ENCODE measurements around the gene RNF114. TPM values are rescaled to one million over a fixed set of nuclear protein-coding genes. Genes with fewer than 3 reads are reported as not detected.

Gene RNF114
- total and polyA plus RNA-seq, 4 donors = 30.9 to 87.9 (median 40.9) TPM

DNA sequence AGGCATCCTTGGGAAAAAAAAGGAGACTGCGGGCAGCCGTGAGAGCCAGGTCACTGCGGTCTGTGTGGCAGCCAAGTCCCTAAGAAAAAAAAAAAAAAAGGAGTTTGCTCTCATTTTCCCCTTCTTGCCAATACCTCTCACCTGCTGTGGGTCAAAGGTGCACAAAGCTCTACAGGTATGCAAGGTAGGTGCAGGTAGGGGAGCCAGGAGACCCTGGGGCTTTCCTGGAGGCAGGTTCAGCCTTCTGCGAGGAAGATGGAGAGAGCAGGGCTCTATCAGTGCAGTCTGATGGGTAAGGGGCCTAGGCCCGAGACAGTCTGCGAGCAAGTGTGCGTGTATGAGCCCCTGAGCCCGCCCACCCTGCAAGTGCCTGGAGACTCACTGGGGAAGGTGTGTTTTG, 34.3 kb downstream of the RNF114 start:
- no peak overlapping the region for H3K9ac ChIP-seq (ENCODE audit: low read depth in 1 of 2, low read length in 2 of 2)
- DNase-seq (ENCODE audit: low spot score) = no peak
- WGBS = 91% methylated on average over 8 of the region's 8 CpGs

More for the DNA sequence above, 34.3 kb downstream of the RNF114 start:
- no peak overlapping the region for H3K4me3 ChIP-seq (ENCODE audit: low read depth in 1 of 3, low read length in 3 of 3)
- no peaks in the 10 kb centered on the region for H3K36me3 ChIP-seq (ENCODE audit: control insufficient read depth in 4 of 4, insufficient read depth in 3 of 4, low read depth in 1 of 4, low read length in 3 of 4)
- no peak overlapping the region for H3K27ac ChIP-seq (ENCODE audit: low read depth in 1 of 2, low read length in 2 of 2)
- no peaks in the 10 kb centered on the region for H3K9me3 ChIP-seq (ENCODE audit: control insufficient read depth in 4 of 4, low read length in 3 of 4)
- H3K27me3 ChIP-seq (ENCODE audit: control insufficient read depth in 4 of 4, insufficient read depth in 4 of 4, low read length in 3 of 4) = no peaks in the 10 kb centered on the region
- no peak for TF ChIP-seq HNF4G (IDR thresholded peaks at IDR 0.05)
- TF ChIP-seq, protein P1, sequence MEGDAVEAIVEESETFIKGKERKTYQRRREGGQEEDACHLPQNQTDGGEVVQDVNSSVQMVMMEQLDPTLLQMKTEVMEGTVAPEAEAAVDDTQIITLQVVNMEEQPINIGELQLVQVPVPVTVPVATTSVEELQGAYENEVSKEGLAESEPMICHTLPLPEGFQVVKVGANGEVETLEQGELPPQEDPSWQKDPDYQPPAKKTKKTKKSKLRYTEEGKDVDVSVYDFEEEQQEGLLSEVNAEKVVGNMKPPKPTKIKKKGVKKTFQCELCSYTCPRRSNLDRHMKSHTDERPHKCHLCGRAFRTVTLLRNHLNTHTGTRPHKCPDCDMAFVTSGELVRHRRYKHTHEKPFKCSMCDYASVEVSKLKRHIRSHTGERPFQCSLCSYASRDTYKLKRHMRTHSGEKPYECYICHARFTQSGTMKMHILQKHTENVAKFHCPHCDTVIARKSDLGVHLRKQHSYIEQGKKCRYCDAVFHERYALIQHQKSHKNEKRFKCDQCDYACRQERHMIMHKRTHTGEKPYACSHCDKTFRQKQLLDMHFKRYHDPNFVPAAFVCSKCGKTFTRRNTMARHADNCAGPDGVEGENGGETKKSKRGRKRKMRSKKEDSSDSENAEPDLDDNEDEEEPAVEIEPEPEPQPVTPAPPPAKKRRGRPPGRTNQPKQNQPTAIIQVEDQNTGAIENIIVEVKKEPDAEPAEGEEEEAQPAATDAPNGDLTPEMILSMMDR (IDR thresholded peaks at IDR 0.05; ENCODE audit: low read depth, low read length, missing input control) = no peak
- no peak for TF ChIP-seq FOXA1 (IDR thresholded peaks at IDR 0.05)
- no peak for TF ChIP-seq EGR1 (IDR thresholded peaks at IDR 0.05; ENCODE audit: low read depth in 2 of 2)
- no peak for TF ChIP-seq JUND (IDR thresholded peaks at IDR 0.05)
- TF ChIP-seq ATF3 (IDR thresholded peaks at IDR 0.05) = no peak
- no peak for TF ChIP-seq TAF1 (conservative IDR thresholded peaks at IDR 0.05)
- TF ChIP-seq SP1 (IDR thresholded peaks at IDR 0.05) = no peak
- no peak for TF ChIP-seq GABPA (IDR thresholded peaks at IDR 0.05 in 1 of 2, conservative IDR thresholded peaks at IDR 0.05 in 1 of 2)
- TF ChIP-seq, protein P2, sequence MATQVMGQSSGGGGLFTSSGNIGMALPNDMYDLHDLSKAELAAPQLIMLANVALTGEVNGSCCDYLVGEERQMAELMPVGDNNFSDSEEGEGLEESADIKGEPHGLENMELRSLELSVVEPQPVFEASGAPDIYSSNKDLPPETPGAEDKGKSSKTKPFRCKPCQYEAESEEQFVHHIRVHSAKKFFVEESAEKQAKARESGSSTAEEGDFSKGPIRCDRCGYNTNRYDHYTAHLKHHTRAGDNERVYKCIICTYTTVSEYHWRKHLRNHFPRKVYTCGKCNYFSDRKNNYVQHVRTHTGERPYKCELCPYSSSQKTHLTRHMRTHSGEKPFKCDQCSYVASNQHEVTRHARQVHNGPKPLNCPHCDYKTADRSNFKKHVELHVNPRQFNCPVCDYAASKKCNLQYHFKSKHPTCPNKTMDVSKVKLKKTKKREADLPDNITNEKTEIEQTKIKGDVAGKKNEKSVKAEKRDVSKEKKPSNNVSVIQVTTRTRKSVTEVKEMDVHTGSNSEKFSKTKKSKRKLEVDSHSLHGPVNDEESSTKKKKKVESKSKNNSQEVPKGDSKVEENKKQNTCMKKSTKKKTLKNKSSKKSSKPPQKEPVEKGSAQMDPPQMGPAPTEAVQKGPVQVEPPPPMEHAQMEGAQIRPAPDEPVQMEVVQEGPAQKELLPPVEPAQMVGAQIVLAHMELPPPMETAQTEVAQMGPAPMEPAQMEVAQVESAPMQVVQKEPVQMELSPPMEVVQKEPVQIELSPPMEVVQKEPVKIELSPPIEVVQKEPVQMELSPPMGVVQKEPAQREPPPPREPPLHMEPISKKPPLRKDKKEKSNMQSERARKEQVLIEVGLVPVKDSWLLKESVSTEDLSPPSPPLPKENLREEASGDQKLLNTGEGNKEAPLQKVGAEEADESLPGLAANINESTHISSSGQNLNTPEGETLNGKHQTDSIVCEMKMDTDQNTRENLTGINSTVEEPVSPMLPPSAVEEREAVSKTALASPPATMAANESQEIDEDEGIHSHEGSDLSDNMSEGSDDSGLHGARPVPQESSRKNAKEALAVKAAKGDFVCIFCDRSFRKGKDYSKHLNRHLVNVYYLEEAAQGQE (IDR thresholded peaks at IDR 0.05) = no peak
- TF ChIP-seq FOXA2 (IDR thresholded peaks at IDR 0.05) = no peak
- TF ChIP-seq, protein P3, sequence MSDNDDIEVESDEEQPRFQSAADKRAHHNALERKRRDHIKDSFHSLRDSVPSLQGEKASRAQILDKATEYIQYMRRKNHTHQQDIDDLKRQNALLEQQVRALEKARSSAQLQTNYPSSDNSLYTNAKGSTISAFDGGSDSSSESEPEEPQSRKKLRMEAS (IDR thresholded peaks at IDR 0.05) = no peak
- TF ChIP-seq RAD21 (IDR thresholded peaks at IDR 0.05) = no peak
- no peak for TF ChIP-seq NR2F2 (IDR thresholded peaks at IDR 0.05)
- no peak for TF ChIP-seq HNF4A (conservative IDR thresholded peaks at IDR 0.05)
- TF ChIP-seq, protein P4, sequence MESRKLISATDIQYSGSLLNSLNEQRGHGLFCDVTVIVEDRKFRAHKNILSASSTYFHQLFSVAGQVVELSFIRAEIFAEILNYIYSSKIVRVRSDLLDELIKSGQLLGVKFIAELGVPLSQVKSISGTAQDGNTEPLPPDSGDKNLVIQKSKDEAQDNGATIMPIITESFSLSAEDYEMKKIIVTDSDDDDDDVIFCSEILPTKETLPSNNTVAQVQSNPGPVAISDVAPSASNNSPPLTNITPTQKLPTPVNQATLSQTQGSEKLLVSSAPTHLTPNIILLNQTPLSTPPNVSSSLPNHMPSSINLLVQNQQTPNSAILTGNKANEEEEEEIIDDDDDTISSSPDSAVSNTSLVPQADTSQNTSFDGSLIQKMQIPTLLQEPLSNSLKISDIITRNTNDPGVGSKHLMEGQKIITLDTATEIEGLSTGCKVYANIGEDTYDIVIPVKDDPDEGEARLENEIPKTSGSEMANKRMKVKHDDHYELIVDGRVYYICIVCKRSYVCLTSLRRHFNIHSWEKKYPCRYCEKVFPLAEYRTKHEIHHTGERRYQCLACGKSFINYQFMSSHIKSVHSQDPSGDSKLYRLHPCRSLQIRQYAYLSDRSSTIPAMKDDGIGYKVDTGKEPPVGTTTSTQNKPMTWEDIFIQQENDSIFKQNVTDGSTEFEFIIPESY (IDR thresholded peaks at IDR 0.05) = no peak
- no peak for TF ChIP-seq YY1 (IDR thresholded peaks at IDR 0.05)
- TF ChIP-seq RXRA (IDR thresholded peaks at IDR 0.05) = no peak
- no peaks in the 10 kb centered on the region for H3K4me1 ChIP-seq (ENCODE audit: control insufficient read depth in 4 of 4, insufficient read depth in 4 of 4, low read length in 3 of 4)
